GM18508 (cell line): Measurements from ENCODE around the gene JADE2.
"Not testable (repeated sequence)": the region's sequence is repeated elsewhere in the genome, so short reads cannot be mapped to it uniquely, and the experiment has no call there.

ENCODE experiments used
- ATAC-seq: cut with Tn5 transposase; IDR thresholded peaks from one replicate; pipeline ENCODE4 v1.9.1; 2021; ENCODE audit warnings: moderate number of reproducible peaks; ENCODE audit not compliant: insufficient read depth, unreplicated experiment

The JADE2 gene

GRCh38 chr5:134547579-134547978 is 22.1 kb downstream of the JADE2 start:
- no peak for ATAC-seq

DNA sequence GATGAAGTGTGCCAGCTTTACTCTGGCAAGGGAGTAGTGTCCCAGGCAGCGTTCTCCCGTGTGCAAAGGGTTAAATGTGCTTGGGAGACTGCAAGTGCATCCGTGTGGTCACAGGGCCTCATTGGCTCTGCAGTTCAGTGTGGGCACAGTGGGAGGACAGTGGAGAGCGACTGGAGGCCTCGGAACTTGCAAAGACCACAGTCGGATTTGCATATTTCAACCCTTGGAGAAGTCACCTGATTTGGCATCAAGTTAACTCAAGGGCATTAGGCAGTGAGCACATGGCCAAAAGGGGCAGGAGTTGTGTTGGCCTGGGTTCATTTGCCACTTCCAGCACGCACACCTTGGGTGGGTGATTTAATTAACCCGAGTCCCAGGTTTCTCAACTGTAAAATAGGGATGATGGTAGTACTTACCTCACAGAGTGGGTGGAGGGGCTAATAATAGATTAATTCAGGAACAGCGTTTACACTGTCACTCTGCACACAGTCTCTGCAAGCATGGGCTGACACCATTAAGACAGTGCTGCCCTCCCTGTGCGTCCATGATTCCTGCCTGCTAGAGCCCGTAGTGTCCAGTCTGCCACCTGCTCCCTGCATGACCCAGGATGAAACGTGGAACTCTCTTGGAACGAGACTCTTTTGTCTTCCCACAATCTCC is 22.7 kb downstream of the JADE2 start:
- no peak for ATAC-seq

GRCh38 chr5:134549714-134550113 is 24.2 kb downstream of the JADE2 start:
- ATAC-seq = no peak

DNA sequence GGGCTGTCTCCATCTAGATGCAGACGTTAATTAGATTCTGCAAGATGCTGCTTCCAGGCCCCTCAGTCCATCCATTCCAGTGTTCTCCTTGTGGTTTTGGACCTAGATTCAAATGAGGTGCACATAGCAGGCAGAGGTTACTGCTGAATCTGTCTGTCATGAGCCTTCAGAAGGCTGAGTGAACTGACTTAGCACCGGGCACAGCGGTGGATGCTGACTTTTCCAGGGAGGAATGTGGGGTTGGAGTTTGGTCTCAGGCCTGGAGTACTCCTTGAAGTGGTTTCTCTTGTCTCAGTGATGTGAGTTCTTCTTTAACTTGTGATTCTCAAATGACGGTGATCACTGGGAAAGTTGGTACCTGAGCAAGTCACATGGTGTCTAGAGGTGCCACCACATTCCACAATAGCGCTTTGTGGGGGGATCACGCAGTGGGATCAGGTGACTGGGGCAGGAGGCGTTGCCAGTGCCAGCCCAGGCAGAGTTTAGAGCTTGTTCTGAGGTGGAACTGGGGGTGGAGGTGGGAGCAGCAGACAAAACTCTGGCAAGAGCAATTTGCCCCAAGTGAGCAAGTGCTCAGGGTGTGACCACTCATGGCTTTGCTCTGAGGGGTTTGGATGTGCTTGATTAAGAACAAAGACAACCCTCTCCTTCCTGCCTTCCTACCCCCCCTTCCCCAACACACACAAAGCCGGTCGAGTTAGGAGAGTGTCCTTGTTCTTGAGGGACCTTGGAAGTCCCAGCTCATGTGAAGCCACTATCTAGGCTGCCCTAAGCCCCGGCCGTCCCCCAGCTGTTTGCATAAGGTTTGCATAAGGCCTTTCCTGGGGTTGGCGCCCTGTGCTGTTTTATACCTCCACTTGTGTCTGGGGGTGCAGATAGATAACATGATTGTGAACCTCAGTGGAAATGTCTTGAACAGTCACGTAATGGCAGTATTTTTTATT is 25.1 kb downstream of the JADE2 start:
- ATAC-seq = no peak

DNA sequence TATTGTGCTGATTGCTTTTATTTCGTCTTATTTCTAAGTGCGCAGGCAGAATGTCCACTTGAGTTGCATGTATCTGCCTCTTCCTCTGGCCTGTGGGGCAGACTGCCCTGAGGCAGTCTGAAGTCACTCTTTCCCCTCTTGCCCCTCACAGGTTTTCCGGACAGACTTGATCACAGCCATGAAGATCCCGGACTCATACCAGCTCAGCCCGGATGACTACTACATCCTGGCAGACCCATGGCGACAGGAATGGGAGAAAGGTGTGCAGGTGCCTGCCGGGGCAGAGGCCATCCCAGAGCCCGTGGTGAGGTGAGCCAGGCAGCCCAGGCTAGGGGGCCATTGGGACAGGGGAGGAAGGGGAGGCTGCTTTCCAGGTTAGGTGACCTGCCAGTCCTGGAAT is 26.4 kb downstream of the JADE2 start:
- ATAC-seq = no peak

DNA sequence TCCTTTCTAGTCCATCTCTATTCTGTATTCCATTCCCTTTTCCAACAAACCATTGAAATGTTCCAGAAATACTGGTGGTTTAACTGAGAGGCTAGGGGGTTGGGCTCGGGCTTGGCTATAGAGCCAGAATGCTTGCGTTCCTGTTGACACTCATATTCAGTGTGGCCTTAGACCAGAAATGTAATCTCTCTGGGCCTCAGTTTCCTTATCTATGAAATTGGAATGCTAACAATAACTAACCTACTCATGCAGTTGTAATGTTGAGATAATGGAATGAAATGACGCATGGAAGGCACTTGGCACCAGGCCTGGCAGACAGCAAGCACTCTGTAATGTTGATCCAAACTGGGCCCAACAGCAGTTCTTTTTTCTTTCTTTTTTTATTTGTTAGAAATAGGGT is 26.8 kb downstream of the JADE2 start:
- no peak for ATAC-seq

- not testable (repeated sequence) for ATAC-seq
Observed at GRCh38 chr5:134552716-134553115, 27.2 kb downstream of the JADE2 start.

DNA sequence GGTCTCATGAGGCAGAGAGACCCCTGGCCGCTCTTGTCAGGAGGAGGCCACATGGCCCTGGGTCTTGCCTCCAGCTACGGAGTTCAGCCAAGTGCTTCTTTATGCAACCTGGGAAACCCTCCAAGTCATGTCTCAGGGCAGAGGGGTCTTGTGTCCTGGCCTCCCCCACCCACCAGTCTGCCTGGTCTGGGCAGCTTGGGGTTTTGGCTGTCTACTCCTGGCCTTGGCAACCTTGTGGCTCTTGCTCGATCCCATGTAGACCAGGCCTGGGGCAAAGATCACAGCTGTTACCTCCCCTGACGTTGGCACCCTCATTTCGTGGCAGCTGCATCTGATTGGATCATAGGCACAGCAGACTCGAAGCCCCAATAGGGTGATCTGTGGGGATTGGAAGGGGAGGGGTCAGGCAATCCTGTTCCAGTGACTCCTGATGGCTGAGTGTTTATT is 28.4 kb downstream of the JADE2 start:
- ATAC-seq = no peak

GRCh38 chr5:134554319-134555222 is 29.1 kb downstream of the JADE2 start:
- ATAC-seq = peak; percentile 35

DNA sequence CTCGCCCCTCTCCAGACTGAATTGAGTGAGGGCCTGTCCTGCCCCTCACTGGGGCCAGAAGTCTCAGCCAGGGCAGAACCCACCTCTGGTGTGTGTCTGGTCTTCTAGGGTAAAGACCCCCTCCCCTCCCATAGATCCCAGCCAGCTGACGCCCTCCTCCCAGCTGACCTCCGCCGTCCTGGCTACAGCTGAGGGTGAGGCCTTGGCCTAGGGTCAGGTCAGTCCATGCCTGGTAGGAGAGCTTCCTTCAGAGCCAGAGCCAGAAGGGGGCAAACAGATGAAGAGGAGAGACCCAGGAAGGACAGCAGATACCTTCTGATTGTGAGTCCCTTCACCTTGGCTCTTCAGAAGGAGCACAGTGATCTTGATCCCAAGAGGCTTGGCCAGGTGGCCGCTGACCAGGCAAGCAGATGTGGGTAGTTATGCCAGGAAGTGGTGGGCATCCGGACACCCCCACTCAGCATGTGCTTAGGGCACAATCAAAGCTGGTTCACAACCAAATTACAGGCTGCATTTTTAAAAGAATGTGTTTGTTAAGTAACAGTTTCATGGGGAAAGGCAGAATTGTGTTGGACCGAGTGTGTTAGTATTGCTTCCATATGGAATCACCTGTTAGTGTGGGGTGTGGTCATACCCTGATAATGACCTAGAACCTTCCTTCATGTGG is 29.9 kb downstream of the JADE2 start:
- no peak for ATAC-seq

DNA sequence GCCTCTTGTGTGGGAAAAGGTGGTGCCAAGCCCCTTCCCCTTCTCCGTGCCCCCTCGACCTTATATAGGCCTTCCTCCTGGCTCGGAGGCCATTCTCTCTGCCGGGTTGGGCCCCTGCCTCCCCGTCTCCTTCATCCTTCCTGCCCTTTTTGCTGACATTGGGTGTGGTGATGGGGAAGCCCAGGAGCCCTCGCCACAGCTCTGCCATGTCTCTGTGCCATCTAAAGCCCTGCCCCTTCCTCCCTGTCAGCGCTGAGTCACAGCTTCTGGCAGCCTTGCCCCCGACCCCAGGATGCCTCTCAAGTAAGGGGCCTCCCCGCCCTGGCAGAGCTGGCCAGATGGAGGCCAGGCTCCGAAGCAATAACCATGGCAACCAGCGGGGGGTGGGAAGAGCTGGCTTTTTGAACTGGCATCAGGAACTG is 30.4 kb downstream of the JADE2 start:
- no peak for ATAC-seq

- not testable (repeated sequence) for ATAC-seq
Observed at GRCh38 chr5:134556588-134556987, 31.1 kb downstream of the JADE2 start.

DNA sequence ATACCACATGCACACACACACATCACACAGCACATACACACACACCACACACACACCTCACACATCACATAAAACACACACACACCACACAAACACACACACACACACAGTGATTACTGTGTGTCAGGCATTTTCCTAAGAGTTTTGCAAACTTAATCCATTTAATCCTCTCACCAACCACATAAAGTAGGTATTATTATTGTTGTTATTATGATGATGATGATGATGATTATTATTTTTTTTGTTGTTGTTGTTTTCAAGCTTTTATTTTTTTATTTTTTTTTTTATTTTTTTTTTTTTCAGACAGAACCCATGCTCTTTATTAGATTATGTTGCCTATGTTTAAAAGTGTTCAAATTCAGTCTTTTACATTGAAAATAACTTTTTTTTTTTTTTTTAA is 31.5 kb downstream of the JADE2 start:
- no peak for ATAC-seq

DNA sequence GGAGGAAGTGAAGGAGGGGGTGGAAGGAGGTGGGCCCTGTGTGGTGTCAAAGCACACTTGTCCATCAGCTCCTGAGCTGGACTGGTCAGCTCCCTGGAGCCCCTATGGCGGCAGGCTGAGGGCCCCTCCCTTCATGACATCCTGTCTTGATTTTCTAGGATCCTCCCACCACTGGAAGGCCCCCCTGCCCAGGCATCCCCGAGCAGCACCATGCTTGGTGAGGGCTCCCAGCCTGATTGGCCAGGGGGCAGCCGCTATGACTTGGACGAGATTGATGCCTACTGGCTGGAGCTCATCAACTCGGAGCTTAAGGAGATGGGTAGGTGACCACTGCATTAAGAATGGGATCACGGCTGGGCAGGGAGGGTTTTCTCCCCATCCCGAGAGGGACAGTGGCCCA is 34.2 kb downstream of the JADE2 start:
- no peak for ATAC-seq

DNA sequence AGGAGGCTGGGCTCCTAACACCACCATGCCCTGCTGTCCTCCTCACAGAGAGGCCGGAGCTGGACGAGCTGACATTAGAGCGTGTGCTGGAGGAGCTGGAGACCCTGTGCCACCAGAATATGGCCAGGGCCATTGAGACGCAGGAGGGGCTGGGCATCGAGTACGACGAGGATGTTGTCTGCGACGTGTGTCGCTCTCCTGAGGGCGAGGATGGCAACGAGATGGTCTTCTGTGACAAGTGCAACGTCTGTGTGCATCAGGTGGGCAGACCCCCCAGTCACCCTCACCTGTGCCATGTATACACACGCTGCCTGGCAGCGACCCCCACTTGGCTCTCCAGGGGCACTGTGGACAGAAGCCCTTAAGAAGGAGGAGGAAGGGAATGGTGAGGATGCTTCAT is 35.2 kb downstream of the JADE2 start:
- ATAC-seq = no peak

- no peak for ATAC-seq
Observed at GRCh38 chr5:134561871-134562296, 36.4 kb downstream of the JADE2 start.

GRCh38 chr5:134563221-134563620 is 37.8 kb downstream of the JADE2 start:
- ATAC-seq = no peak

DNA sequence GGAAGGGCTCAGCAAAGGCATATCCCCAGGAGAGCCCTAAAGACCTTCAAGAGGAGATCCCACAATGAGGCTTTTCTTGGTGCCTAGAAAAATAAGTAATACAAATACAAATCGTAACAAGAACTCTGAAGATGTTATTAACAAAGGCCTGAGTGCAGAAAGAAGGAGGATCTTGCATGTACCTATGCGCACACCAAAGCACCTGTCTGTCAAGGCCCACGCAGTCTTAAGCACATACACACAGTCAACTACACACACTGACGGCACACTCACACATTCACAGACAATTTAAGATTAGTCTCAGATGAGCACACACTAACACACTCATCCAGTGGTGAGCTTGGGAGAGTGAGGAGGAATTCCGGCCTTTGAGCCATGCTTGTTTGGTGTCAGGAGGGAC is 38.5 kb downstream of the JADE2 start:
- ATAC-seq = no peak

DNA sequence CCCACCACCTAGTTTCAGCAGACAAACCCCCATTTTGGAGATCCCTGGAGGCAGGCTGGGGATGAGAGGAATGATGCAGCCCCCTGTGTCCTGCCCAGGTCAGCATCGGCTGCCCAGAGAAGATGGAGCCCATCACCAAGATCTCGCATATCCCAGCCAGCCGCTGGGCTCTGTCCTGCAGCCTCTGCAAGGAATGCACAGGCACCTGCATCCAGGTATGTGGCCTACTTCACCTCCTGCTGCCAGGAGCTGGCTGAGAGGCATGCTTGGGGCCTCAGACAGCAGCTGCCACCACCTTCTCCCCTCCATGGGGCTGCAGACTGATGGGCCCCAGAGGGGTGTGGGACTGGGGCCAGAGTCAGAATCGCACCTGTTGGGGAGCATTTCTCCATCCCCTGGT is 38.9 kb downstream of the JADE2 start:
- ATAC-seq = no peak
